CD4-positive, alpha-beta T cell (primary cell): ENCODE measurements around the gene TRAF3IP3. TPM values are rescaled to one million over a fixed set of nuclear protein-coding genes. Genes with fewer than 3 reads are reported as not detected.
A peak's percentile ranks its signal among the peaks of the same experiment; 100 is the strongest.

Experiments used
- ATAC-seq: fragments of 200-7000 bp; cut with Tn5 transposase; one replicate; pipeline ENCODE4 v1.10.0; 2022; ENCODE audit warnings: mild to moderate bottlenecking; ENCODE audit not compliant: poor library complexity
- CTCF ChIA-PET: fragments of 350-600 bp; sonication (Branson Sonifier 250); formaldehyde crosslinking; loops from one replicate; lab custom pipeline; 2021; ENCODE audit warnings: antibody characterized with exemption, inconsistent platforms; lab: Charles Lee
- POLR2A ChIA-PET: fragments of 350-600 bp; sonication (Branson Sonifier 250); formaldehyde crosslinking; loops from one replicate; lab custom pipeline; 2021; ENCODE audit warnings: antibody characterized with exemption, inconsistent platforms; lab: Charles Lee
- DNase-seq, 14 experiments: peaks; one replicate each; pipeline ENCODE4 v3.0.0-alpha.2; 2013 to 2020; ENCODE audit warnings: mixed read lengths in 2 of 14
- H3K27ac ChIP-seq, 2 donors: one replicate each; pipeline versions ENCODE4 v1.5.1 to v1.7.0; 2013; ENCODE audit warnings: low read length in 2 of 2, low read depth in 1 of 2, mild to moderate bottlenecking in 1 of 2
- H3K27me3 ChIP-seq, 2 experiments: 1 replicate in 1 of 2; 2 replicates in 1 of 2; pipeline versions ENCODE4 v1.6.1 to v1.7.0; 2013; ENCODE audit warnings: low read length in 2 of 2, control low read depth in 1 of 2, mild to moderate bottlenecking in 1 of 2, moderate library complexity in 1 of 2; ENCODE audit not compliant: insufficient read depth in 2 of 2, control insufficient read depth in 1 of 2
- H3K36me3 ChIP-seq: one replicate; pipeline ENCODE4 v1.6.1; 2013; ENCODE audit warnings: low read length, control low read depth; ENCODE audit not compliant: insufficient read depth
- H3K4me1 ChIP-seq: one replicate; pipeline ENCODE4 v1.6.1; 2013; ENCODE audit warnings: low read length, control low read depth; ENCODE audit not compliant: insufficient read depth
- H3K4me3 ChIP-seq: one replicate; pipeline ENCODE4 v1.5.1; 2013; ENCODE audit warnings: mild to moderate bottlenecking, low read length, moderate library complexity
- H3K9me3 ChIP-seq, 2 experiments: 1 replicate in 1 of 2; 2 replicates in 1 of 2; pipeline versions ENCODE4 v1.6.1 to v1.7.0; 2013; ENCODE audit warnings: low read length in 2 of 2, mild to moderate bottlenecking in 2 of 2, control low read depth in 1 of 2, moderate library complexity in 1 of 2; ENCODE audit not compliant: control insufficient read depth in 1 of 2, insufficient read depth in 1 of 2
- H3K27ac Mint-ChIP-seq: one replicate; pipeline ENCODE4 v1.8.0; 2020; ENCODE audit warnings: mixed read lengths
- H3K27me3 Mint-ChIP-seq: one replicate; pipeline ENCODE4 v1.8.0; 2021; ENCODE audit warnings: mixed read lengths
- H3K36me3 Mint-ChIP-seq: one replicate; pipeline ENCODE4 v1.8.0; 2021; ENCODE audit warnings: low read depth, mixed read lengths
- H3K4me1 Mint-ChIP-seq: one replicate; pipeline ENCODE4 v1.8.0; 2021; ENCODE audit warnings: low read depth, mixed read lengths
- H3K4me3 Mint-ChIP-seq: one replicate; pipeline ENCODE4 v1.8.0; 2020; ENCODE audit warnings: mild to moderate bottlenecking, mixed read lengths
- H3K9me3 Mint-ChIP-seq: one replicate; pipeline ENCODE4 v1.8.0; 2020; ENCODE audit warnings: mixed read lengths
- intact Hi-C, 2 experiments: fragments of 100-400 bp; cut with DNase I in 1 of 2; cut with micrococcal nuclease in 1 of 2; formaldehyde crosslinking; loops; one replicate each; pipeline versions ENCODE4 v1.15.1 to v1.9.0; 2023 to 2025; cut with DNase I, micrococcal nuclease
- total RNA-seq, 174 experiments: library from RNA in 2 of 174; stranded (reverse) in 2 of 174; gene quantifications; one replicate each; pipeline ENCODE4 v1.2.3 and lab custom pipeline; 2021 to 2026
- TF ChIP-seq, protein P1 (sequence below): fragments of 200-600 bp; IDR thresholded peaks from one replicate; pipeline ENCODE4 v1.8.0; 2022; ENCODE audit warnings: antibody characterized with exemption, mild to moderate bottlenecking

The TRAF3IP3 gene
- total RNA-seq, 2 experiments from 2014 or later, result 279 to 290 TPM

DNA sequence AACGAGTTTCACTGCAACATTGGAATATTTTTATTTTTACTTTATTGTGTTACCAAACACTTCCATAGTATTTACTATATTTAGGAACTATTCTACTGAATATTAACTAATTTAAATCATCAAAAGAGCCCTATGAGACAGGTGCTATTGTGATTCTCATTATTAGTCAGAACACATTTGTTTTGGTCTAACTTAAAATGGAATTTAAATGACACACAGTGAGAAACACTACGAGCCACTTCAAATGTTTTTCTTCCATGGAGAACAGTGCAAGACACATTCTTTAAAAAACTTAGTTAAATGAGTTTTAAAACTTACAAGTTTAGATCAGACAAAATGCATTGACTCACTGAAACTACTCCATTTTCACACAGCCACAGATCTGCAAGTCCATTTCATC, 6.6 kb upstream of the TRAF3IP3 start:
- no peaks in the 10 kb centered on the region for H3K27me3 Mint-ChIP-seq
- DNase-seq, result no peak
- peak overlapping the region; percentile 89 for H3K27ac Mint-ChIP-seq
- CTCF ChIA-PET, result interaction anchor here (1.3 to 7.3 kb wide), 9 partner anchors 7 to 183 kb away, joined by 3 to 80 read pairs (median 8); partner anchors contain the start of genes TRAF3IP3 and UTP25
- TF ChIP-seq, protein P1, sequence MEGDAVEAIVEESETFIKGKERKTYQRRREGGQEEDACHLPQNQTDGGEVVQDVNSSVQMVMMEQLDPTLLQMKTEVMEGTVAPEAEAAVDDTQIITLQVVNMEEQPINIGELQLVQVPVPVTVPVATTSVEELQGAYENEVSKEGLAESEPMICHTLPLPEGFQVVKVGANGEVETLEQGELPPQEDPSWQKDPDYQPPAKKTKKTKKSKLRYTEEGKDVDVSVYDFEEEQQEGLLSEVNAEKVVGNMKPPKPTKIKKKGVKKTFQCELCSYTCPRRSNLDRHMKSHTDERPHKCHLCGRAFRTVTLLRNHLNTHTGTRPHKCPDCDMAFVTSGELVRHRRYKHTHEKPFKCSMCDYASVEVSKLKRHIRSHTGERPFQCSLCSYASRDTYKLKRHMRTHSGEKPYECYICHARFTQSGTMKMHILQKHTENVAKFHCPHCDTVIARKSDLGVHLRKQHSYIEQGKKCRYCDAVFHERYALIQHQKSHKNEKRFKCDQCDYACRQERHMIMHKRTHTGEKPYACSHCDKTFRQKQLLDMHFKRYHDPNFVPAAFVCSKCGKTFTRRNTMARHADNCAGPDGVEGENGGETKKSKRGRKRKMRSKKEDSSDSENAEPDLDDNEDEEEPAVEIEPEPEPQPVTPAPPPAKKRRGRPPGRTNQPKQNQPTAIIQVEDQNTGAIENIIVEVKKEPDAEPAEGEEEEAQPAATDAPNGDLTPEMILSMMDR, result no peak
- H3K36me3 Mint-ChIP-seq, result no peaks in the 10 kb centered on the region
- Histone ChIP-seq H3K36me3 (no peaks in the 10 kb centered on the region), H3K27me3 (no peaks in the 10 kb centered on the region), H3K4me3 (no peak overlapping the region), H3K9me3 (no peaks in the 10 kb centered on the region), H3K4me1 (peaks cover 53% of the 10 kb centered on the region), H3K27ac (no peak overlapping the region)
- no peak for ATAC-seq
- intact Hi-C loops, result loop anchor here (2.0 to 5.0 kb wide), 3 partner anchors 18 to 73 kb away; no protein-coding TSS in a partner anchor
- POLR2A ChIA-PET, result interaction anchor here (0.7 to 13.9 kb wide), 4 partner anchors 18 to 76 kb away, joined by 3 to 478 read pairs (median 5); partner anchors contain the start of gene C1orf74
- no peaks in the 10 kb centered on the region for H3K9me3 Mint-ChIP-seq
- H3K4me1 Mint-ChIP-seq, result peaks cover 67% of the 10 kb centered on the region
- peak overlapping the region; percentile 16 for H3K4me3 Mint-ChIP-seq

DNA sequence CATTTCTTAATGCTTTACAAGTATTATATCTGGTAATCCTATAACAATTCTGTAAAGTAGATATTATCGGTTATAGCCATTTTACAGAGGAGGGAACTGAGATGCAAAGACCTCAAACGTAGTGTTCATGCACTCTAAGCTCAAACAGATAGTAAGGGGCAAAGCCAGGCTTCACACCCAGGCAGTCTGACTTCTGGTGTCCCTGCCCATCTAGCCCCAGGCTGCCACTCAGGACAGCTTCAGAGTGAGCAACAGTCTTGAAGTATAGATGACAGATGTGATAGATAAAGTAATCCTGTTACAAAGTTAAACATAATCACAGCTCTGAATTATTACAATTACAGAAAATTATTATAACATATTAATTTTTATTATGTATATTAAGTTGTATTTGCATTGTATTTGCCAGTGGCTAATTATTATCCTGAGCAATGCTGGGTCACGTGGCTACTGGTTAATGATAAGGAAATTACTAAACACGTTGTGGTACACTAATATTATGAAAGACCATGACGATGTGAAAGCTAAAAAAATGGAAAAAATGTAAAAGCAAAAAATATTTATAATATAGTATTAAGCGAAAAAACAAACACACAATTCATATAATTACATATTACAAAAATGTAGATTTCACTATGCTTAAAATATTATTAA, 6.1 kb upstream of the TRAF3IP3 start:
- Histone ChIP-seq H3K27me3 (no peaks in the 10 kb centered on the region), H3K9me3 (no peaks in the 10 kb centered on the region), H3K4me3 (no peak overlapping the region), H3K27ac (no peak overlapping the region), H3K4me1 (peaks cover 59% of the 10 kb centered on the region), H3K36me3 (no peaks in the 10 kb centered on the region)
- no peaks in the 10 kb centered on the region for H3K36me3 Mint-ChIP-seq
- ChIA-PET POLR2A (interaction anchor here (0.7 to 13.9 kb wide), 4 partner anchors 18 to 76 kb away, joined by 3 to 478 read pairs (median 5); partner anchors contain the start of gene C1orf74), CTCF (interaction anchor here (0.7 to 7.3 kb wide), 7 partner anchors 16 to 183 kb away, joined by 3 to 80 read pairs (median 8); partner anchors contain the start of gene UTP25)
- TF ChIP-seq, protein P1, result no peak
- intact Hi-C loops, result loop anchor here (2.0 to 5.0 kb wide), 3 partner anchors 17 to 73 kb away; no protein-coding TSS in a partner anchor
- DNase-seq (peak in 1 of 14 experiments; percentile 22), ATAC-seq (no peak)
- no peaks in the 10 kb centered on the region for H3K27me3 Mint-ChIP-seq
- H3K4me1 Mint-ChIP-seq, result peaks cover 69% of the 10 kb centered on the region
- peak overlapping the region; percentile 94 for H3K27ac Mint-ChIP-seq
- H3K4me3 Mint-ChIP-seq, result peak overlapping the region; percentile 16
- H3K9me3 Mint-ChIP-seq, result no peaks in the 10 kb centered on the region

- intact Hi-C loops, result no loop called here
- H3K9me3 Mint-ChIP-seq, result no peaks in the 10 kb centered on the region
- POLR2A ChIA-PET, result interaction anchor here (0.6 to 13.9 kb wide), 9 partner anchors 10 to 1540 kb away, joined by 3 to 478 read pairs (median 3); partner anchors contain the start of genes C1orf74, IRF6 and UTP25
Measured at GRCh38 chr1:209751627-209752231, 4.1 kb upstream of the TRAF3IP3 start.

More at GRCh38 chr1:209751627-209752231, 4.1 kb upstream of the TRAF3IP3 start:
- Mint-ChIP-seq H3K4me1 (peaks cover 87% of the 10 kb centered on the region), H3K4me3 (peak overlapping the region; percentile 77), H3K36me3 (peaks cover 10% of the 10 kb centered on the region), H3K27me3 (no peaks in the 10 kb centered on the region), H3K27ac (peak overlapping the region; percentile 94)
- DNase-seq (peak in 3 of 14 experiments; percentile 40 to 71 (median 47)), ATAC-seq (no peak)
- CTCF ChIA-PET, result interaction anchor here (7.3 kb wide), 1 partner anchor 14 kb away, joined by 80 read pairs; no protein-coding TSS in a partner anchor
- Histone ChIP-seq H3K4me1 (peaks cover 71% of the 10 kb centered on the region), H3K36me3 (no peaks in the 10 kb centered on the region), H3K9me3 (no peaks in the 10 kb centered on the region), H3K27me3 (no peaks in the 10 kb centered on the region), H3K27ac (peak overlapping the region; percentile 66 to 69), H3K4me3 (peak overlapping the region; percentile 26)
- TF ChIP-seq, protein P1, result no peak
